H1 (cell line): ENCODE measurements around the gene RTF1. TPM values are rescaled to one million over a fixed set of nuclear protein-coding genes. Genes with fewer than 3 reads are reported as not detected.

Experiments used
- KDM5A ChIP-seq: fragments of 200-600 bp; IDR thresholded peaks from 2 replicates; pipeline ENCODE4 v1.7.1; 2012; ENCODE audit warnings: mild to moderate bottlenecking, low read length, inconsistent platforms, mixed read lengths
- PHF8 ChIP-seq: fragments of 200-600 bp; sonication (generic); conservative IDR thresholded peaks from 2 replicates; pipeline ENCODE4 v1.7.1; 2012; ENCODE audit warnings: low read depth, mild to moderate bottlenecking, inconsistent platforms, low read length, moderate library complexity
- RAD21 ChIP-seq, 2 experiments: IDR thresholded peaks in 1 of 2; conservative IDR thresholded peaks in 1 of 2; 2 replicates each; pipeline ENCODE4 v1.6.1; 2011; ENCODE audit warnings: low read depth in 2 of 2, low read length in 2 of 2, improper control_type of control experiment in 1 of 2, inconsistent platforms in 1 of 2, mild to moderate bottlenecking in 1 of 2, moderate library complexity in 1 of 2
- TAF7 ChIP-seq: optimal IDR thresholded peaks from 2 replicates; pipeline ENCODE3; 2011; ENCODE audit warnings: low read depth, mild to moderate bottlenecking, inconsistent platforms, low read length, moderate library complexity, borderline replicate concordance
- TBP ChIP-seq: IDR thresholded peaks from 2 replicates; pipeline ENCODE4 v1.6.1; 2011; ENCODE audit warnings: low read depth, low read length, improper control_type of control experiment
- USF2 ChIP-seq: IDR thresholded peaks from 2 replicates; pipeline ENCODE4 v1.6.1; 2011; ENCODE audit warnings: low read length, improper control_type of control experiment
- polyA plus RNA-seq, 7 experiments: library from polyadenylated mRNA; depleted of rRNA in 3 of 7; stranded (reverse) in 5 of 7; unstranded in 2 of 7; fragments of >200 nt in 5 of 7; fragments of 200-250 nt in 2 of 7; gene quantifications; 1 replicate in 5 of 7; 2 replicates in 1 of 7; 4 replicates in 1 of 7; pipeline versions ENCODE4 v1.2.1 to v1.2.3, GENCODE V29; 2011 to 2013; ENCODE audit warnings: missing spikeins in 2 of 7, mixed read lengths in 2 of 7
- total RNA-seq: library from RNA; stranded (reverse); fragmentation: NEBNext Ultra II Directional; extraction: Animal tissue kit (Norgen Biotek cat#: 25700); gene quantifications from 2 replicates; pipeline ENCODE4 v1.2.1, GENCODE V29; 2021

RTF1 gene
- total and polyA plus RNA-seq, 2 of the 8 experiments (the other 6 are each of a cell fraction or from before 2014, with no cell fraction given): 22.6 to 47.7 TPM

GRCh38 chr15:41408234-41408641 is 8.7 kb upstream of the RTF1 start (continued):
- TF ChIP-seq USF2 (no peak), RAD21 (IDR thresholded peaks at IDR 0.05 in 1 of 2, conservative IDR thresholded peaks at IDR 0.05 in 1 of 2; ENCODE audit: low read depth in 2 of 2, low read length in 2 of 2) (no peak), PHF8 (no peak), KDM5A (no peak), TAF7 (no peak), TBP (no peak)
